HL-60 (cell line): ENCODE results near the gene ASB3.

Experiments used
- DNase-seq, 2 experiments: peaks; one replicate each; pipeline ENCODE4 v3.0.0-alpha.2; 2010 to 2020; ENCODE audit warnings: low read depth in 1 of 2, low spot score in 1 of 2
- H3K27ac ChIP-seq: fragments of 250-450 bp; sonication (Bioruptor Pico); replicated peaks from 2 replicates; pipeline ENCODE4 v1.5.1; 2020; ENCODE audit warnings: mild to moderate bottlenecking, moderate library complexity
- H3K27me3 ChIP-seq: fragments of 250-450 bp; sonication (Bioruptor Pico); 2 replicates; pipeline ENCODE4 v1.5.1; 2021; ENCODE audit warnings: mild to moderate bottlenecking, moderate library complexity; ENCODE audit not compliant: insufficient read depth, poor library complexity, severe bottlenecking
- H3K4me3 ChIP-seq: replicated peaks from 2 replicates; pipeline ENCODE4 v1.5.1; 2011; ENCODE audit warnings: mild to moderate bottlenecking, control low read depth, low read length; ENCODE audit not compliant: insufficient read depth
- GABPA ChIP-seq: IDR thresholded peaks from 2 replicates; pipeline ENCODE4 v1.6.1; 2012; ENCODE audit warnings: low read depth
- POLR2AphosphoS5 ChIP-seq: IDR thresholded peaks from 2 replicates; pipeline ENCODE4 v1.6.1; 2012; ENCODE audit warnings: low read depth
- REST ChIP-seq: IDR thresholded peaks from 2 replicates; pipeline ENCODE4 v1.6.1; 2012; ENCODE audit warnings: low read depth; ENCODE audit not compliant: insufficient replicate concordance
- SPI1 ChIP-seq: IDR thresholded peaks from 2 replicates; pipeline ENCODE4 v1.6.1; 2012; ENCODE audit warnings: low read depth, mild to moderate bottlenecking, borderline replicate concordance
- TF ChIP-seq, protein P1 (sequence below): IDR thresholded peaks from one replicate; pipeline ENCODE4 v1.5.1; 2011; ENCODE audit warnings: low read length, control low read depth, inconsistent platforms; ENCODE audit not compliant: insufficient read depth

Gene ASB3

DNA sequence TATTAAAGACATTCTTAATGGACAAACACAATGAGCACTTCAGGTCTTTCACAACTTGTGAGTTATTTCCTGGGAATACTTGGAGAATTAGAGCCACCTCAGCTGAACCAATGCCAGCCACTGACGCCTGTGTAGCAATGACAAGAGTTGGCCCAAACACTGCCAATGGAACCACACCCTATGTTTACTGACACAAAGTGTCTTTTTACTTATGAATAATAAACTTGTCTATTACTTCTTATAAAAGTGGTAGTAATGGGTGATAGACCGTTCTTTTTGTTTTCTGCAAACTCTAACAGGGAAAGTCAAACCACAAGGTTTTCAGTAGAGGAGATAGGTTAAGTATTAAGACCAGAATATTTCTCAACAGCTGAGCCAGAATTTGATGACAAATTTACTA, 31.6 kb downstream of the ASB3 start:
- DNase-seq = no peak
- TF ChIP-seq POLR2AphosphoS5 = no peak
- no peak for TF ChIP-seq REST
- TF ChIP-seq, protein P1, sequence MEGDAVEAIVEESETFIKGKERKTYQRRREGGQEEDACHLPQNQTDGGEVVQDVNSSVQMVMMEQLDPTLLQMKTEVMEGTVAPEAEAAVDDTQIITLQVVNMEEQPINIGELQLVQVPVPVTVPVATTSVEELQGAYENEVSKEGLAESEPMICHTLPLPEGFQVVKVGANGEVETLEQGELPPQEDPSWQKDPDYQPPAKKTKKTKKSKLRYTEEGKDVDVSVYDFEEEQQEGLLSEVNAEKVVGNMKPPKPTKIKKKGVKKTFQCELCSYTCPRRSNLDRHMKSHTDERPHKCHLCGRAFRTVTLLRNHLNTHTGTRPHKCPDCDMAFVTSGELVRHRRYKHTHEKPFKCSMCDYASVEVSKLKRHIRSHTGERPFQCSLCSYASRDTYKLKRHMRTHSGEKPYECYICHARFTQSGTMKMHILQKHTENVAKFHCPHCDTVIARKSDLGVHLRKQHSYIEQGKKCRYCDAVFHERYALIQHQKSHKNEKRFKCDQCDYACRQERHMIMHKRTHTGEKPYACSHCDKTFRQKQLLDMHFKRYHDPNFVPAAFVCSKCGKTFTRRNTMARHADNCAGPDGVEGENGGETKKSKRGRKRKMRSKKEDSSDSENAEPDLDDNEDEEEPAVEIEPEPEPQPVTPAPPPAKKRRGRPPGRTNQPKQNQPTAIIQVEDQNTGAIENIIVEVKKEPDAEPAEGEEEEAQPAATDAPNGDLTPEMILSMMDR = no peak
- TF ChIP-seq SPI1 = no peak
- TF ChIP-seq GABPA = no peak
- no peak overlapping the region for H3K27ac ChIP-seq
- H3K27me3 ChIP-seq = no peaks in the 10 kb centered on the region
- H3K4me3 ChIP-seq = no peak overlapping the region

DNA sequence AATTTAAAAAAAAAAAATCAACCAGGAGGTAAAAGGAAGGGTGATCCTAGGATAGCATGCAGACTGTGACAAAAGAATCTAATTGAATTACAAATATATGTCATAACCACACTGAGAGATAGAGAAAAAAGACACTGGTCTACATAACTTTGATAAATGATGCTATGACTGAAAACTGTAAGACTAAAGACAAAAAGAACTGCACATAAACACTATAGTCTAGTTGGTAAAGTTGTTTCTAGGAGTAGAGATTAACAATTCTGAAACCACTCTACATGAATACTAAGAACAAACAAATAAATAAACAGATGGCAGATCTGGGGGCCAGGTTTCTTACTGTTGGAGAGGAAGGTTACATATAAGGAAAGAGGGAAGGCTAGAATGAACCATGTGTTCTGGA, 33.7 kb downstream of the ASB3 start:
- Histone ChIP-seq H3K27ac (no peak overlapping the region), H3K4me3 (no peak overlapping the region), H3K27me3 (no peaks in the 10 kb centered on the region)
- TF ChIP-seq SPI1 (no peak), GABPA (no peak), POLR2AphosphoS5 (no peak), REST (no peak)
- TF ChIP-seq, protein P1 = no peak
- DNase-seq = no peak

GRCh38 chr2:53752385-53752784, 34.4 kb downstream of the ASB3 start:
- TF ChIP-seq, protein P1 = no peak
- TF ChIP-seq GABPA (no peak), SPI1 (no peak), POLR2AphosphoS5 (no peak), REST (no peak)
- H3K27ac ChIP-seq = no peak overlapping the region
- no peak for DNase-seq
- no peak overlapping the region for H3K4me3 ChIP-seq
- H3K27me3 ChIP-seq = no peaks in the 10 kb centered on the region
